Right lobe of liver (tissue), 6 donors: ENCODE results near the gene NCOA1. TPM values are rescaled to one million over a fixed set of nuclear protein-coding genes. Genes with fewer than 3 reads are reported as not detected.

Source experiments
- ATAC-seq, 4 donors: fragments of 200-7000 bp; cut with Tn5 transposase; one replicate each; pipeline ENCODE4 v1.9.1; 2020; ENCODE audit warnings: mild to moderate bottlenecking in 4 of 4, moderate library complexity in 4 of 4
- DNase-seq, 3 donors: peaks; one replicate each; pipeline ENCODE4 v3.0.0-alpha.2; 2020
- H3K27ac ChIP-seq, 3 donors: fragments of 200-600 bp; one replicate each; pipeline ENCODE4 v1.8.0; 2022
- H3K27me3 ChIP-seq, 2 donors: fragments of 200-600 bp; one replicate each; pipeline ENCODE4 v1.8.0; 2022
- H3K36me3 ChIP-seq, 4 donors: fragments of 200-600 bp; sonication (generic) in 1 of 4; one replicate each; pipeline versions ENCODE4 v1.5.1 to v1.8.0; 2017 to 2022; ENCODE audit warnings: control low read depth in 1 of 4
- H3K4me1 ChIP-seq, 4 donors: fragments of 200-600 bp; sonication (generic) in 1 of 4; one replicate each; pipeline versions ENCODE4 v1.5.1 to v1.8.0; 2017 to 2022; ENCODE audit warnings: control low read depth in 1 of 4
- H3K4me3 ChIP-seq, 3 donors: fragments of 200-600 bp; one replicate each; pipeline ENCODE4 v1.8.0; 2022
- H3K9me3 ChIP-seq, 4 donors: fragments of 200-600 bp; sonication (generic) in 1 of 4; one replicate each; pipeline versions ENCODE4 v1.5.1 to v1.8.0; 2017 to 2022; ENCODE audit warnings: control low read depth in 1 of 4
- POLR2A ChIP-seq: fragments of 450-650 bp; IDR thresholded peaks from one replicate; pipeline ENCODE4 v1.6.1; 2017; ENCODE audit warnings: antibody characterized with exemption, mild to moderate bottlenecking
- WGBS: methylation state at CpG from one replicate; pipeline ENCODE4 v1.1.6; 2018; ENCODE audit warnings: low coverage, low lambda C conversion rate; ENCODE audit not compliant: insufficient coverage; ENCODE audit errors: missing lambda C conversion rate; 5-methylcytosine and 5-hydroxymethylcytosine counted together
- intact Hi-C, 2 donors: fragments of 100-400 bp; cut with DNase I; formaldehyde crosslinking; loops; one replicate each; pipeline versions ENCODE4 v1.11.2 to v1.14.1; 2022
- total RNA-seq, 6 experiments: library from RNA; depleted of rRNA in 2 of 6; stranded (reverse); fragments of >200 nt in 2 of 6; fragmentation: NEBNext Ultra II Directional in 3 of 6; extraction: Animal tissue kit (Norgen Biotek cat#: 25700) in 3 of 6; gene quantifications; one replicate each; pipeline versions ENCODE4 v1.1.0 to v1.2.4, GENCODE V29; 2016 to 2023
- TF ChIP-seq, protein P1 (sequence below), 4 donors: fragments of 200-600 bp in 3 of 4; fragments of 450-650 bp in 1 of 4; IDR thresholded peaks; one replicate each; pipeline versions ENCODE4 v1.5.1 to v1.8.0; 2016 to 2022; ENCODE audit warnings: antibody characterized with exemption in 4 of 4, mild to moderate bottlenecking in 2 of 4
- donor health status: DM: no; HTN: yes; CAD: no.
- donor health status: DM: no; HTN: no; CAD: no.
- donor health status: DM: no; HTN: no; CAD: no.
- donor health status: DM: no; HTN: yes; CAD: no.
- donor health status: DM: no; HTN: yes; CAD: no.

The NCOA1 gene
- total RNA-seq, 6 experiments from 2014 or later, result 13.5 to 18.9 (median 16.4) TPM

DNA sequence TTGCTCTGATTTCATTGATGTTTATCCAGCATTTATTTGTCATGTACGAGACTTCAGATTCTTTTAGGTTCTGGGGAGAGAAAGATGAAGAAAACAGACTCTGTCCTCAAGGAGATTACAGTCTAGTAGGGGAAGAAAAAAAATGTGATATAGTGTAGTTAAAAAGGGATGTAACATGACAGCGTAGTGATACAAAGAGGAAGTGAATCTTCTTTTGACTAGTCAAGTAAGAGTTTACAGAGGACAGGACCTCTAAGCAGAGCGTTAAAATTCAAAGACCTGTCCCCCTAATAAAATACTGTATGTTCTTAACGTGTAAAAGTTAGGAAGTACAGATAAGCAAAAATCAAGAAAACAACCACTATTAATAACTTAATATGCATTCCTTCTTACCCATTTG, 47.7 kb downstream of the NCOA1 start:
- ATAC-seq, result no peak
- no peak for TF ChIP-seq POLR2A
- TF ChIP-seq, protein P1, sequence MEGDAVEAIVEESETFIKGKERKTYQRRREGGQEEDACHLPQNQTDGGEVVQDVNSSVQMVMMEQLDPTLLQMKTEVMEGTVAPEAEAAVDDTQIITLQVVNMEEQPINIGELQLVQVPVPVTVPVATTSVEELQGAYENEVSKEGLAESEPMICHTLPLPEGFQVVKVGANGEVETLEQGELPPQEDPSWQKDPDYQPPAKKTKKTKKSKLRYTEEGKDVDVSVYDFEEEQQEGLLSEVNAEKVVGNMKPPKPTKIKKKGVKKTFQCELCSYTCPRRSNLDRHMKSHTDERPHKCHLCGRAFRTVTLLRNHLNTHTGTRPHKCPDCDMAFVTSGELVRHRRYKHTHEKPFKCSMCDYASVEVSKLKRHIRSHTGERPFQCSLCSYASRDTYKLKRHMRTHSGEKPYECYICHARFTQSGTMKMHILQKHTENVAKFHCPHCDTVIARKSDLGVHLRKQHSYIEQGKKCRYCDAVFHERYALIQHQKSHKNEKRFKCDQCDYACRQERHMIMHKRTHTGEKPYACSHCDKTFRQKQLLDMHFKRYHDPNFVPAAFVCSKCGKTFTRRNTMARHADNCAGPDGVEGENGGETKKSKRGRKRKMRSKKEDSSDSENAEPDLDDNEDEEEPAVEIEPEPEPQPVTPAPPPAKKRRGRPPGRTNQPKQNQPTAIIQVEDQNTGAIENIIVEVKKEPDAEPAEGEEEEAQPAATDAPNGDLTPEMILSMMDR (IDR thresholded peaks at IDR 0.05), result no peak
- no peaks in the 10 kb centered on the region for H3K4me1 ChIP-seq

DNA sequence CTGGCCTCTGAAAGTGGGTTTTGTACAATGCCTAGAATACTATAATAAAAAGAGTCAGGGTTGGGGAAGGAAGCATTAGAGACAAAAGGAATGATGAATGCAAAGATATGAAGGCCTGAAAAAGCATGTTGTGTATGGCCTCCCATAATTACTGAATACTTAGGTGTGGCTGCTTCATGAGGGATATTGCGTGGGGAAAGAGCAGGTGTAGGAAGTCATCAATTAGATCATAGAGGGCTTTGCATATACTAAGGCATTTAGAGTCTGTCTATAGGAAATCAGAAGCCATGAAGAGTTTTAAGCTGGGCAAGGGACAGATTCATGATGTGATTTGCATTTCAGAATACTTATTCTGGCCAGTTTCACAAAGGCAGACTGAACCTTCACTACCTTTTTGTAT, 48.2 kb downstream of the NCOA1 start:
- 82% methylated on average over 1 of the region's 1 CpG for WGBS

More for the DNA sequence above, 47.7 kb downstream of the NCOA1 start:
- Histone ChIP-seq H3K9me3 (no peaks in the 10 kb centered on the region), H3K36me3 (no peaks in the 10 kb centered on the region), H3K4me3 (no peak overlapping the region), H3K27ac (no peak overlapping the region), H3K27me3 (no peaks in the 10 kb centered on the region)
- 61% methylated on average over 4 of the region's 4 CpGs for WGBS
- intact Hi-C loops, result no loop called here
- DNase-seq, result no peak

DNA sequence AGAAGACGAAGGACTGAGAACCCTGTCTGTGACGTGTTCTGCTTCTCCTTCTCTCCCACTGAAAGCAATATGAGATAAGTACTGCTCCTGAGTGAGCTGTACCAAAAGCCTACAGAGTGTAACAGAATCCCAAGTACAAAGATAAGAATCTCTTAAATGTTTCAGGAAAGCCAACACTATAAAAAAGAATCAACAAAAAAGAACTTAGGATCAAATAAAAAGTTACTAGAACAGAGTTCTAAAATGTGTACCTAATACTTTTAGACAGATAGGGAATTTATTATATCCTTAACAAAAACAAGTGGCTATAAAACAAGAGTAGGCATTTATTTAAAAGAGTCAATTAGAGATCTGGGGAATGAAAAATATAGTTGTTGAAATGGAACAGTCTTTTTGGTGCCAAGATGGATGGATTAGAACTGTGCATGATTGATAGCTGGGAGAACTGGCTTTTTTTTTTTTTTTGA, 49.0 kb downstream of the NCOA1 start:
- DNase-seq (no peak), ATAC-seq (no peak)
- Histone ChIP-seq H3K4me1 (no peaks in the 10 kb centered on the region), H3K36me3 (no peaks in the 10 kb centered on the region), H3K27me3 (no peaks in the 10 kb centered on the region), H3K9me3 (no peaks in the 10 kb centered on the region), H3K27ac (no peak overlapping the region), H3K4me3 (no peak overlapping the region)
- TF ChIP-seq, protein P1 (IDR thresholded peaks at IDR 0.05), result no peak
- TF ChIP-seq POLR2A, result no peak
- 88% methylated on average over 2 of the region's 2 CpGs for WGBS
- intact Hi-C loops, result no loop called here

More for the DNA sequence above, 48.2 kb downstream of the NCOA1 start:
- no peaks in the 10 kb centered on the region for H3K27me3 ChIP-seq
- no peak overlapping the region for H3K4me3 ChIP-seq
- ATAC-seq, result no peak
- H3K36me3 ChIP-seq, result no peaks in the 10 kb centered on the region
- no peak overlapping the region for H3K27ac ChIP-seq
- no peaks in the 10 kb centered on the region for H3K4me1 ChIP-seq
- no peak for DNase-seq
- H3K9me3 ChIP-seq, result no peaks in the 10 kb centered on the region
- intact Hi-C loops, result no loop called here
- TF ChIP-seq, protein P1 (IDR thresholded peaks at IDR 0.05), result no peak
- no peak for TF ChIP-seq POLR2A

DNA sequence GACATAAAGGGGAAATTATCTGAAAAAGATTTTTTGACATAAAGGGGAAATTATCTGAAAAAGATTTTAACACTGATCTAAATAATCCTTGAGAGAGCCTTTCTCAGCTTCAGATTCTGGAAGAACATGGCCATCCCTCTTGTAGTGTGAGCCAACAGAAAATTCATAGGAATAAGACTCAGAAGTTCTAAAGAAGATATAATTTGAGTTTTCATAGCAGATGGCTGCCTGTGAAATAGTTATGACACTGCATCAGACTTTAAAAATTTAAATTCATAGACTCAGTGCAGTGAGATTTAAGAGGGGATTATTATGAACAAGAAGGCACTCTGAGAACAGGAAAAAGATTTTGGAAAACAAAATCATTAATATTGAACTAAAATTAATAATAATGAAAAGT, 50.6 kb downstream of the NCOA1 start:
- Histone ChIP-seq H3K4me3 (no peak overlapping the region), H3K27me3 (no peaks in the 10 kb centered on the region), H3K36me3 (no peaks in the 10 kb centered on the region), H3K9me3 (no peaks in the 10 kb centered on the region), H3K27ac (no peak overlapping the region), H3K4me1 (no peaks in the 10 kb centered on the region)
- ATAC-seq (no peak), DNase-seq (no peak)
- TF ChIP-seq, protein P1 (IDR thresholded peaks at IDR 0.05), result no peak
- TF ChIP-seq POLR2A, result no peak
- intact Hi-C loops, result no loop called here

DNA sequence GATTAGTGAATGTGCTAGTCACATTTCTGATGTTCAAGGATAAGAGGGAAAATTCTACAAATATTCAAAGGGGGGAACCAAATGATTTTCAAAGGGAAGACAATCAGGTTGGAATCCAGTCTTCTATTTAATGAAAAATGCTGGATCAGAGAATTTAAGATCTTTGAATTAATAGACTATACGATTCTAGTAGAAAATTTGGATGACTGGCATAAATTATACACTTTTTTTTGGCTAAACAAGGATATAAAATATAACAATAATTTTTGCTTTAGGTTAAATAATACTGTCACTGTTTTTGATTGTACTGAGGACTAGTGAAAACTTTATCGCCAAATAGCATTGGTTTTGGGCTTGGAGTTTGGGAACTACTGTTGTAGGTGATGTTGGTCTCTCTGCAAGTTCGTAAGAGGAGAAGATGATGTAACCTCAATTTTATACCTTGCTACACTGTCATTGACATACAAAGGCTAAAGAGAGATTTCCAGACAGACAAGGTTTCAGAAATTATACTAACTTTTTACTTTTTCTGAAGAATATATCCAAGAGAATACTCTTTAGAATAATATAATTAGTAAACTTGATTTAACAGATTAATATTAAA, 51.3 kb downstream of the NCOA1 start:
- H3K27ac ChIP-seq, result no peak overlapping the region
- no peaks in the 10 kb centered on the region for H3K27me3 ChIP-seq
- H3K4me3 ChIP-seq, result no peak overlapping the region
- H3K9me3 ChIP-seq, result no peaks in the 10 kb centered on the region
- DNase-seq (no peak), ATAC-seq (no peak)
- intact Hi-C loops, result no loop called here
- 92% methylated on average over 3 of the region's 3 CpGs for WGBS
- no peak for TF ChIP-seq POLR2A
- TF ChIP-seq, protein P1 (IDR thresholded peaks at IDR 0.05), result no peak
- no peaks in the 10 kb centered on the region for H3K4me1 ChIP-seq
- no peaks in the 10 kb centered on the region for H3K36me3 ChIP-seq
